HepG2 (cell line): Measurements from ENCODE around the gene BABAM1. TPM values are rescaled to one million over a fixed set of nuclear protein-coding genes. Genes with fewer than 3 reads are reported as not detected.
A peak's percentile ranks its signal among the peaks of the same experiment; 100 is the strongest.

Experiments used
- AKAP8 ChIP-seq: sonication (generic); formaldehyde crosslinking; IDR thresholded peaks from 2 replicates; pipeline ENCODE4 v1.5.1; 2020; ENCODE audit warnings: mild to moderate bottlenecking, missing genetic modification reagents
- ARHGAP35 ChIP-seq: sonication (generic); formaldehyde crosslinking; IDR thresholded peaks from 2 replicates; pipeline ENCODE4 v1.9.0; 2022; ENCODE audit warnings: mild to moderate bottlenecking, inconsistent platforms, moderate library complexity, missing genetic modification reagents, borderline replicate concordance
- ATF1 ChIP-seq: IDR thresholded peaks from 2 replicates; pipeline ENCODE4 v1.6.1; 2016; ENCODE audit warnings: mild to moderate bottlenecking, control low read depth
- ATF7 ChIP-seq, 2 experiments: fragments of 450-650 bp in 1 of 2; sonication (generic) in 1 of 2; formaldehyde crosslinking in 1 of 2; IDR thresholded peaks; 2 replicates each; pipeline versions ENCODE4 v1.4.0 to v1.6.1; 2016 to 2020; ENCODE audit warnings: antibody characterized with exemption in 1 of 2, mild to moderate bottlenecking in 1 of 2, missing genetic modification reagents in 1 of 2
- ELK4 ChIP-seq: sonication (generic); formaldehyde crosslinking; IDR thresholded peaks from 2 replicates; pipeline ENCODE4 v1.9.0; 2021; ENCODE audit warnings: missing genetic modification reagents, borderline replicate concordance
- FOSL1 ChIP-seq: sonication (generic); formaldehyde crosslinking; IDR thresholded peaks from 2 replicates; pipeline ENCODE4 v1.9.0; 2021; ENCODE audit warnings: missing genetic modification reagents, borderline replicate concordance
- GATAD1 ChIP-seq: IDR thresholded peaks from 2 replicates; pipeline ENCODE4 v1.6.1; 2016; ENCODE audit warnings: missing genetic modification reagents, missing compliant biosample characterization
- HMGA1 ChIP-seq: sonication (generic); formaldehyde crosslinking; conservative IDR thresholded peaks from 2 replicates; pipeline ENCODE4 v1.4.0; 2020; ENCODE audit warnings: missing genetic modification reagents
- KAT8 ChIP-seq: IDR thresholded peaks from 2 replicates; pipeline ENCODE4 v1.6.1; 2016; ENCODE audit warnings: missing genetic modification reagents, missing compliant biosample characterization
- POLR2AphosphoS2 ChIP-seq: IDR thresholded peaks from 2 replicates; pipeline ENCODE4 v1.6.1; 2011; ENCODE audit warnings: low read depth, low read length, improper control_type of control experiment
- RAD21 ChIP-seq: fragments of 450-650 bp; formaldehyde crosslinking; IDR thresholded peaks from 2 replicates; pipeline ENCODE4 v1.5.0; 2020; ENCODE audit warnings: mild to moderate bottlenecking
- REPIN1 ChIP-seq: sonication (generic); formaldehyde crosslinking; IDR thresholded peaks from 2 replicates; pipeline ENCODE4 v1.8.0; 2022; ENCODE audit warnings: missing genetic modification reagents, low read depth, mild to moderate bottlenecking, borderline replicate concordance
- SRSF1 ChIP-seq: fragments of 200-400 bp; formaldehyde crosslinking; optimal IDR thresholded peaks from 2 replicates; pipeline ENCODE3; 2017; ENCODE audit warnings: mild to moderate bottlenecking, low read depth, low read length, moderate library complexity
- SSRP1 ChIP-seq: IDR thresholded peaks from 2 replicates; pipeline ENCODE4 v1.6.1; 2016; ENCODE audit warnings: control low read depth
- TBP ChIP-seq: sonication (generic); formaldehyde crosslinking; IDR thresholded peaks from 2 replicates; pipeline ENCODE4 v1.5.0; 2020; ENCODE audit warnings: missing genetic modification reagents
- ZFYVE20 ChIP-seq: sonication (generic); formaldehyde crosslinking; IDR thresholded peaks from 2 replicates; pipeline ENCODE4 v1.8.0; 2023; ENCODE audit warnings: low read depth, mild to moderate bottlenecking, moderate library complexity, missing genetic modification reagents, borderline replicate concordance
- ZNF18 ChIP-seq: sonication (generic); formaldehyde crosslinking; IDR thresholded peaks from 2 replicates; pipeline ENCODE4 v1.8.0; 2022; ENCODE audit warnings: mild to moderate bottlenecking, missing genetic modification reagents; ENCODE audit not compliant: insufficient replicate concordance
- ZNF264 ChIP-seq: sonication (generic); formaldehyde crosslinking; IDR thresholded peaks from 2 replicates; pipeline ENCODE4 v1.4.0; 2020; ENCODE audit warnings: missing genetic modification reagents
- ZNF468 ChIP-seq: sonication (generic); formaldehyde crosslinking; IDR thresholded peaks from 2 replicates; pipeline ENCODE4 v1.8.0; 2022; ENCODE audit warnings: mild to moderate bottlenecking, moderate library complexity, missing genetic modification reagents
- ZNF574 ChIP-seq: sonication (generic); formaldehyde crosslinking; IDR thresholded peaks from 2 replicates; pipeline ENCODE4 v1.4.0; 2020; ENCODE audit warnings: missing genetic modification reagents
- ZZZ3 ChIP-seq: sonication (generic); formaldehyde crosslinking; IDR thresholded peaks from 2 replicates; pipeline ENCODE4 v1.4.0; 2020; ENCODE audit warnings: missing genetic modification reagents, mild to moderate bottlenecking, borderline replicate concordance
- polyA plus RNA-seq, 8 experiments: library from polyadenylated mRNA; depleted of rRNA in 3 of 8; stranded (reverse) in 7 of 8; unstranded in 1 of 8; fragments of >200 nt; fragmentation: Illumina TruSeq in 4 of 8; extraction: Trizol in 4 of 8; gene quantifications; 2 replicates each; pipeline versions ENCODE4 v1.2.1 to v1.2.3, GENCODE V29; 2011 to 2016; ENCODE audit warnings: low read depth in 4 of 8, missing spikeins in 1 of 8, mixed read lengths in 1 of 8; ENCODE audit not compliant: insufficient read depth in 1 of 8
- total RNA-seq, 5 experiments: library from RNA; depleted of rRNA; stranded (reverse); fragments of >200 nt; fragmentation: Illumina TruSeq; extraction: Trizol; gene quantifications; 2 replicates each; pipeline ENCODE4 v1.2.3, GENCODE V29; 2016; ENCODE audit warnings: low read depth in 1 of 5
- TF ChIP-seq, protein P1 (sequence below): sonication (generic); formaldehyde crosslinking; IDR thresholded peaks from 2 replicates; pipeline ENCODE4 v1.5.0; 2020; ENCODE audit warnings: mild to moderate bottlenecking, missing genetic modification reagents, borderline replicate concordance

Gene BABAM1
- total and polyA plus RNA-seq, 2 of the 13 experiments (the other 11 are each of a cell fraction or from before 2014, with no cell fraction given) = 70.0 to 82.0 TPM

- TF ChIP-seq ZFYVE20 (CRISPR knock-in tag) (0 out of 2 replicates have a peak, but pooled peaks have one; percentile 82), GATAD1 (CRISPR knock-in tag) (peak; percentile 64), ATF7 (IDR thresholded peaks at IDR 0.05) (no peak), ATF7 (CRISPR knock-in tag; IDR thresholded peaks at IDR 0.05) (no peak), KAT8 (CRISPR knock-in tag) (peak; percentile 63; the same call in 1 of the 2 replicates), ZNF18 (CRISPR knock-in tag) (no peak), SRSF1 (no peak), ATF1 (CRISPR knock-in tag) (0 out of 2 replicates have a peak, but pooled peaks have one; percentile 18), ZNF468 (no peak), ELK4 (CRISPR knock-in tag) (no peak), ARHGAP35 (CRISPR knock-in tag) (no peak), FOSL1 (CRISPR knock-in tag) (no peak), POLR2AphosphoS2 (no peak), HMGA1 (CRISPR knock-in tag) (no peak), ZZZ3 (CRISPR knock-in tag) (no peak), ZNF574 (CRISPR knock-in tag) (peak; percentile 57; the same call in 1 of the 2 replicates), SSRP1 (CRISPR knock-in tag) (no peak), RAD21 (CRISPR knock-in tag) (peak; percentile 89), AKAP8 (peak; percentile 43; the same call in 1 of the 2 replicates), TBP (CRISPR knock-in tag) (0 out of 2 replicates have a peak, but pooled peaks have one; percentile 49), ZNF264 (peak; percentile 48; the same call in 1 of the 2 replicates), REPIN1 (CRISPR knock-in tag) (peak; percentile 91)
- TF ChIP-seq, protein P1, sequence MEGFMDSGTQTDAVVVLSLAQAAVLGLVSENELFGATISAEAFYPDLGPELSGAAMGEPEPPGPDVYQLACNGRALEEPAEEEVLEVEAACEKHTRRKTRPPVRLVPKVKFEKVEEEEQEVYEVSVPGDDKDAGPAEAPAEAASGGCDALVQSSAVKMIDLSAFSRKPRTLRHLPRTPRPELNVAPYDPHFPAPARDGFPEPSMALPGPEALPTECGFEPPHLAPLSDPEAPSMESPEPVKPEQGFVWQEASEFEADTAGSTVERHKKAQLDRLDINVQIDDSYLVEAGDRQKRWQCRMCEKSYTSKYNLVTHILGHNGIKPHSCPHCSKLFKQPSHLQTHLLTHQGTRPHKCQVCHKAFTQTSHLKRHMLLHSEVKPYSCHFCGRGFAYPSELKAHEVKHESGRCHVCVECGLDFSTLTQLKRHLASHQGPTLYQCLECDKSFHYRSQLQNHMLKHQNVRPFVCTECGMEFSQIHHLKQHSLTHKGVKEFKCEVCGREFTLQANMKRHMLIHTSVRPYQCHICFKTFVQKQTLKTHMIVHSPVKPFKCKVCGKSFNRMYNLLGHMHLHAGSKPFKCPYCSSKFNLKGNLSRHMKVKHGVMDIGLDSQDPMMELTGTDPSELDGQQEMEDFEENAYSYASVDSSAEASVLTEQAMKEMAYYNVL = no peak
These were observed 38.5 kb downstream of the BABAM1 start, which contains the start of gene MRPL34 (continued) for GRCh38 chr19:17305517-17306284.
